Thyroid gland (tissue), 4 donors: Measurements from ENCODE around the gene TBC1D22B.

ENCODE experiments used
- POLR2A ChIP-seq, 2 donors: fragments of 450-650 bp; IDR thresholded peaks; one replicate each; pipeline ENCODE4 v1.6.1; 2017; ENCODE audit warnings: antibody characterized with exemption in 2 of 2, mild to moderate bottlenecking in 2 of 2, moderate library complexity in 1 of 2
- TF ChIP-seq, protein P1 (sequence below), 6 experiments: fragments of 200-600 bp in 3 of 6; fragments of 450-650 bp in 3 of 6; sonication (generic) in 3 of 6; IDR thresholded peaks; one replicate each; pipeline ENCODE4 v1.5.1; 2016 to 2019; ENCODE audit warnings: antibody characterized with exemption in 6 of 6, mild to moderate bottlenecking in 2 of 6, inconsistent platforms in 1 of 6, moderate library complexity in 1 of 6

DNA sequence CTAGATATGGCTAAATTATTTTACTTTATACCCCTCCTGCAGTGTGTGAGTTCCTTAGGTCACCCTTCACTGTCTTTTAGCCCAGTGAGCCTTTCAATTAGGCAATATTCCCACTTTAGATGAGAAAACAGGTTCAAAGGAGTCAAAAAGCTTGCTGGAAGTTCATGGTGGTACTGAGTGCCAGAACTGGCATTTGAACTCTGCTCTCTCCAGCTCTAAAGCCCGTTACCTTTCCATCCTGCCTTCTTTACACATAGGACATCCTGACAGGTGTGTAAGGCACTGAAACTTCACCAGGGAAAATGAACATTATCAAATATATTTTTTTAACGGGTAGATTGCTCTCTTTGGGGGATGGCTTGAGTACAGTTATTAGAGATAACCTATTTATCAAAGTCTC is 11.5 kb downstream of the TBC1D22B start:
- TF ChIP-seq, protein P1, sequence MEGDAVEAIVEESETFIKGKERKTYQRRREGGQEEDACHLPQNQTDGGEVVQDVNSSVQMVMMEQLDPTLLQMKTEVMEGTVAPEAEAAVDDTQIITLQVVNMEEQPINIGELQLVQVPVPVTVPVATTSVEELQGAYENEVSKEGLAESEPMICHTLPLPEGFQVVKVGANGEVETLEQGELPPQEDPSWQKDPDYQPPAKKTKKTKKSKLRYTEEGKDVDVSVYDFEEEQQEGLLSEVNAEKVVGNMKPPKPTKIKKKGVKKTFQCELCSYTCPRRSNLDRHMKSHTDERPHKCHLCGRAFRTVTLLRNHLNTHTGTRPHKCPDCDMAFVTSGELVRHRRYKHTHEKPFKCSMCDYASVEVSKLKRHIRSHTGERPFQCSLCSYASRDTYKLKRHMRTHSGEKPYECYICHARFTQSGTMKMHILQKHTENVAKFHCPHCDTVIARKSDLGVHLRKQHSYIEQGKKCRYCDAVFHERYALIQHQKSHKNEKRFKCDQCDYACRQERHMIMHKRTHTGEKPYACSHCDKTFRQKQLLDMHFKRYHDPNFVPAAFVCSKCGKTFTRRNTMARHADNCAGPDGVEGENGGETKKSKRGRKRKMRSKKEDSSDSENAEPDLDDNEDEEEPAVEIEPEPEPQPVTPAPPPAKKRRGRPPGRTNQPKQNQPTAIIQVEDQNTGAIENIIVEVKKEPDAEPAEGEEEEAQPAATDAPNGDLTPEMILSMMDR (IDR thresholded peaks at IDR 0.05) = no peak
- no peak for TF ChIP-seq POLR2A (IDR thresholded peaks at IDR 0.05)
